Transverse colon (tissue), 3 donors: ENCODE results near the gene ZNF470.

ENCODE experiments used
- POLR2A ChIP-seq: fragments of 450-650 bp; IDR thresholded peaks from one replicate; pipeline ENCODE4 v1.6.1; 2016; ENCODE audit warnings: antibody characterized with exemption, mild to moderate bottlenecking, moderate library complexity
- TF ChIP-seq, protein P1 (sequence below), 5 experiments: fragments of 200-600 bp in 3 of 5; fragments of 450-650 bp in 2 of 5; sonication (generic) in 3 of 5; IDR thresholded peaks; 1 replicate in 2 of 5; 2 replicates in 3 of 5; pipeline ENCODE4 v1.5.1; 2016 to 2017; ENCODE audit warnings: antibody characterized with exemption in 5 of 5, inconsistent platforms in 3 of 5, mild to moderate bottlenecking in 2 of 5, moderate library complexity in 1 of 5

DNA sequence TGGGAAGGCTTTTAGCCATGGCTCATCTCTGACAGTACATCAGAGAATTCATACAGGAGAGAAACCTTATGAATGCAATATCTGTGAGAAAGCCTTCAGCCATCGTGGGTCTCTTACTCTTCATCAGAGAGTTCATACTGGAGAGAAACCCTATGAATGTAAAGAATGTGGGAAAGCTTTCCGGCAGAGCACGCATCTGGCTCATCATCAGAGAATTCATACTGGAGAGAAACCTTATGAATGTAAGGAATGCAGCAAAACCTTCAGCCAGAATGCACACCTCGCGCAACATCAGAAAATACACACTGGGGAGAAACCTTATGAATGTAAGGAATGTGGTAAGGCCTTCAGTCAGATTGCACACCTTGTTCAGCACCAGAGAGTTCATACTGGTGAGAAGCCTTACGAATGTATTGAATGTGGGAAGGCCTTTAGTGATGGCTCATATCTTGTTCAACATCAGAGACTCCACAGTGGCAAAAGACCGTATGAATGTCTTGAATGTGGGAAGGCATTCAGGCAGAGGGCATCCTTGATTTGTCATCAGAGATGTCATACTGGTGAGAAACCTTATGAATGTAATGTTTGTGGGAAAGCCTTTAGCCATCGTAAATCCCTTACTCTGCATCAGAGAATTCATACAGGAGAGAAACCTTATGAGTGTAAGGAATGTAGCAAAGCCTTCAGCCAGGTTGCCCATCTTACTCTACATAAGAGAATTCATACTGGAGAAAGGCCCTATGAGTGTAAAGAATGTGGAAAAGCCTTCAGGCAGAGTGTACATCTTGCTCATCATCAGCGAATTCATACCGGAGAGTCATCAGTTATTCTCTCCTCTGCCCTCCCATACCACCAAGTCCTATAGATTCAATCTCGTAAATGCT, 10.7 kb downstream of the ZNF470 start:
- no peak for TF ChIP-seq POLR2A
- TF ChIP-seq, protein P1, sequence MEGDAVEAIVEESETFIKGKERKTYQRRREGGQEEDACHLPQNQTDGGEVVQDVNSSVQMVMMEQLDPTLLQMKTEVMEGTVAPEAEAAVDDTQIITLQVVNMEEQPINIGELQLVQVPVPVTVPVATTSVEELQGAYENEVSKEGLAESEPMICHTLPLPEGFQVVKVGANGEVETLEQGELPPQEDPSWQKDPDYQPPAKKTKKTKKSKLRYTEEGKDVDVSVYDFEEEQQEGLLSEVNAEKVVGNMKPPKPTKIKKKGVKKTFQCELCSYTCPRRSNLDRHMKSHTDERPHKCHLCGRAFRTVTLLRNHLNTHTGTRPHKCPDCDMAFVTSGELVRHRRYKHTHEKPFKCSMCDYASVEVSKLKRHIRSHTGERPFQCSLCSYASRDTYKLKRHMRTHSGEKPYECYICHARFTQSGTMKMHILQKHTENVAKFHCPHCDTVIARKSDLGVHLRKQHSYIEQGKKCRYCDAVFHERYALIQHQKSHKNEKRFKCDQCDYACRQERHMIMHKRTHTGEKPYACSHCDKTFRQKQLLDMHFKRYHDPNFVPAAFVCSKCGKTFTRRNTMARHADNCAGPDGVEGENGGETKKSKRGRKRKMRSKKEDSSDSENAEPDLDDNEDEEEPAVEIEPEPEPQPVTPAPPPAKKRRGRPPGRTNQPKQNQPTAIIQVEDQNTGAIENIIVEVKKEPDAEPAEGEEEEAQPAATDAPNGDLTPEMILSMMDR (IDR thresholded peaks at IDR 0.05), result no peak
